HCT116 (cell line): ENCODE results near the gene CCR6. TPM values are rescaled to one million over a fixed set of nuclear protein-coding genes. Genes with fewer than 3 reads are reported as not detected.

Experiments
- ATAC-seq: fragments of 200-7000 bp; cut with Tn5 transposase; 2 replicates; pipeline ENCODE4 v1.9.1; 2020; ENCODE audit warnings: mild to moderate bottlenecking, moderate library complexity
- BruUV-seq: library from RNA; stranded (reverse); fragments of 400-500 nt; replicated peaks from 2 replicates; lab custom pipeline; 2021; lab: Mats Ljungman, UMichigan
- CTCF ChIA-PET: fragments of 300-600 bp; sonication (Branson Sonifier 250); formaldehyde crosslinking; loops from one replicate; lab custom pipeline; 2021; ENCODE audit warnings: antibody characterized with exemption; lab: Charles Lee
- POLR2A ChIA-PET: fragments of 300-600, 350-600 bp; sonication (Branson Sonifier 250); formaldehyde crosslinking; loops from one replicate; lab custom pipeline; 2021; ENCODE audit warnings: antibody characterized with exemption; lab: Charles Lee
- RAD21 ChIA-PET, 2 experiments: fragments of 300-600 bp; sonication (Branson Sonifier 250); formaldehyde crosslinking; loops; one replicate each; lab custom pipeline; 2023; ENCODE audit warnings: low total read pairs in 2 of 2; ENCODE audit not compliant: uncharacterized antibody in 2 of 2, unreplicated experiment in 2 of 2, low non-redundant PET in 1 of 2; lab: Charles Lee
- DNase-seq: peaks from one replicate; pipeline ENCODE4 v3.0.0-alpha.2; 2010; ENCODE audit warnings: low read depth, low spot score
- H2AFZ ChIP-seq: fragments of 200-600 bp; shearing (Covaris generic), sonication (generic); 2 replicates; pipeline ENCODE4 v1.6.1; 2017; ENCODE audit warnings: low read depth, mixed run types, mixed read lengths, antibody characterized with exemption, low read length; ENCODE audit not compliant: poor library complexity, severe bottlenecking
- H3K27ac ChIP-seq: 2 replicates; pipeline ENCODE4 v1.5.1; 2012; ENCODE audit warnings: low read depth, low read length
- H3K27me3 ChIP-seq: fragments of 200-600 bp; sonication (generic); 2 replicates; pipeline ENCODE4 v1.6.1; 2016; ENCODE audit warnings: mixed run types, low read length, mixed read lengths; ENCODE audit not compliant: insufficient read depth
- H3K36me3 ChIP-seq, 2 experiments: fragments of 200-500 bp in 1 of 2; fragments of 200-600 bp in 1 of 2; sonication (Bioruptor generic) in 1 of 2; sonication (generic) in 1 of 2; 2 replicates each; pipeline versions ENCODE4 v1.5.1 to v1.6.1; 2014 to 2016; ENCODE audit warnings: low read length in 2 of 2, inconsistent platforms in 1 of 2, mixed read lengths in 1 of 2, mixed run types in 1 of 2; ENCODE audit not compliant: insufficient read depth in 2 of 2, control insufficient read depth in 1 of 2
- H3K4me1 ChIP-seq, 2 experiments: fragments of 200-600 bp in 1 of 2; sonication (generic) in 1 of 2; 2 replicates each; pipeline versions ENCODE4 v1.5.1 to v1.6.1; 2012 to 2017; ENCODE audit warnings: low read length in 2 of 2, inconsistent platforms in 1 of 2, mild to moderate bottlenecking in 1 of 2, mixed read lengths in 1 of 2, mixed run types in 1 of 2, moderate library complexity in 1 of 2; ENCODE audit not compliant: insufficient read depth in 2 of 2, control insufficient read depth in 1 of 2
- H3K4me2 ChIP-seq: fragments of 200-600 bp; sonication (generic); 2 replicates; pipeline ENCODE4 v1.6.1; 2017; ENCODE audit warnings: mixed run types, low read length, mixed read lengths
- H3K4me3 ChIP-seq, 2 experiments: fragments of 200-600 bp in 1 of 2; sonication (generic) in 1 of 2; replicated peaks in 1 of 2; 2 replicates each; pipeline ENCODE4 v1.5.1; 2011 to 2016; ENCODE audit warnings: low read length in 2 of 2, control low read depth in 1 of 2, low read depth in 1 of 2, mild to moderate bottlenecking in 1 of 2, mixed read lengths in 1 of 2, mixed run types in 1 of 2
- H3K79me2 ChIP-seq: fragments of 200-600 bp; sonication (generic); 2 replicates; pipeline ENCODE4 v1.6.1; 2017; ENCODE audit warnings: mild to moderate bottlenecking, mixed run types, low read length, moderate library complexity, mixed read lengths; ENCODE audit not compliant: insufficient read depth
- H3K9ac ChIP-seq: fragments of 200-600 bp; sonication (generic); 2 replicates; pipeline ENCODE4 v1.6.1; 2016; ENCODE audit warnings: low read length, mixed read lengths
- H3K9me2 ChIP-seq: fragments of 200-600 bp; sonication (generic), shearing (Covaris generic); 2 replicates; pipeline ENCODE4 v1.6.1; 2017; ENCODE audit warnings: mixed run types, mild to moderate bottlenecking, moderate library complexity; ENCODE audit not compliant: insufficient read depth
- H3K9me3 ChIP-seq, 2 experiments: fragments of 200-500 bp in 1 of 2; fragments of 200-600 bp in 1 of 2; sonication (Bioruptor generic) in 1 of 2; sonication (generic) in 1 of 2; 2 replicates each; pipeline ENCODE4 v1.6.1; 2014 to 2017; ENCODE audit warnings: low read length in 2 of 2, mixed read lengths in 2 of 2, inconsistent platforms in 1 of 2, low read depth in 1 of 2, mild to moderate bottlenecking in 1 of 2, mixed run types in 1 of 2, moderate library complexity in 1 of 2; ENCODE audit not compliant: control insufficient read depth in 1 of 2, insufficient read depth in 1 of 2
- H4K20me1 ChIP-seq: fragments of 200-600 bp; sonication (generic), shearing (Covaris generic); 2 replicates; pipeline ENCODE4 v1.6.1; 2017; ENCODE audit warnings: mixed run types, mild to moderate bottlenecking, moderate library complexity; ENCODE audit not compliant: insufficient read depth
- CBX3 ChIP-seq: IDR thresholded peaks from 2 replicates; pipeline ENCODE4 v1.6.1; 2012; ENCODE audit warnings: low read depth
- CEBPB ChIP-seq: IDR thresholded peaks from 2 replicates; pipeline ENCODE4 v1.6.1; 2012; ENCODE audit warnings: low read depth
- EGR1 ChIP-seq: IDR thresholded peaks from 2 replicates; pipeline ENCODE4 v1.6.1; 2012; ENCODE audit warnings: low read depth
- ELF1 ChIP-seq: IDR thresholded peaks from 2 replicates; pipeline ENCODE4 v1.6.1; 2012; ENCODE audit warnings: low read depth, borderline replicate concordance
- EZH2 ChIP-seq: fragments of 200-600 bp; sonication (generic); IDR thresholded peaks from 2 replicates; pipeline ENCODE4 v1.6.1; 2017; ENCODE audit warnings: antibody characterized with exemption, mixed run types
- FOSL1 ChIP-seq: IDR thresholded peaks from 2 replicates; pipeline ENCODE4 v1.6.1; 2012; ENCODE audit warnings: low read depth
- JUND ChIP-seq: IDR thresholded peaks from 2 replicates; pipeline ENCODE4 v1.6.1; 2012
- POLR2A ChIP-seq: IDR thresholded peaks from 2 replicates; pipeline ENCODE4 v1.7.0; 2011; ENCODE audit warnings: borderline replicate concordance; ENCODE audit not compliant: insufficient read depth, insufficient read length; ENCODE audit errors: extremely low read depth
- POLR2AphosphoS5 ChIP-seq: IDR thresholded peaks from 2 replicates; pipeline ENCODE4 v1.6.1; 2011; ENCODE audit warnings: mild to moderate bottlenecking, low read depth, low read length, moderate library complexity
- RAD21 ChIP-seq: IDR thresholded peaks from 2 replicates; pipeline ENCODE4 v1.6.1; 2012; ENCODE audit warnings: low read depth, mild to moderate bottlenecking
- SP1 ChIP-seq: IDR thresholded peaks from 2 replicates; pipeline ENCODE4 v1.6.1; 2012; ENCODE audit warnings: low read depth
- SRF ChIP-seq: IDR thresholded peaks from 2 replicates; pipeline ENCODE4 v1.6.1; 2012; ENCODE audit warnings: low read depth
- YY1 ChIP-seq: IDR thresholded peaks from 2 replicates; pipeline ENCODE4 v1.6.1; 2011; ENCODE audit warnings: low read length, low read depth, moderate library complexity, mild to moderate bottlenecking; ENCODE audit not compliant: insufficient replicate concordance; ENCODE audit errors: extremely low read depth
- ZFX ChIP-seq: fragments of 450-650 bp; IDR thresholded peaks from 2 replicates; pipeline ENCODE4 v1.6.1; 2017
- ZNF274 ChIP-seq: fragments of 200-500 bp; sonication (Bioruptor generic); IDR thresholded peaks from 2 replicates; pipeline ENCODE4 v1.6.1; 2014; ENCODE audit warnings: mild to moderate bottlenecking, low read depth, low read length, inconsistent platforms
- intact Hi-C: fragments of 100-400 bp; cut with micrococcal nuclease; formaldehyde crosslinking; loops from 2 replicates; pipeline ENCODE4 v1.10.0; 2022
- total RNA-seq: library from RNA; stranded (reverse); gene quantifications from one replicate; pipeline ENCODE4 v1.2.1, GENCODE V29; 2021; ENCODE audit not compliant: unreplicated experiment
- TF ChIP-seq, protein P1 (sequence below): IDR thresholded peaks from 2 replicates; pipeline ENCODE4 v1.6.1; 2012; ENCODE audit warnings: low read depth
- TF ChIP-seq, protein P2 (sequence below): IDR thresholded peaks from 2 replicates; pipeline ENCODE4 v1.6.1; 2012
- TF ChIP-seq, protein P3 (sequence below), 3 experiments: fragments of 200-600 bp in 1 of 3; sonication (generic) in 1 of 3; IDR thresholded peaks in 2 of 3; conservative IDR thresholded peaks in 1 of 3; 2 replicates each; pipeline ENCODE4 v1.5.1; 2012 to 2017; ENCODE audit warnings: low read depth in 2 of 3, low read length in 2 of 3, antibody characterized with exemption in 1 of 3, borderline replicate concordance in 1 of 3, control low read depth in 1 of 3, mild to moderate bottlenecking in 1 of 3, mixed read lengths in 1 of 3, mixed run types in 1 of 3, moderate library complexity in 1 of 3; ENCODE audit not compliant: insufficient read depth in 1 of 3
- TF ChIP-seq, protein P4 (sequence below): IDR thresholded peaks from 2 replicates; pipeline ENCODE4 v1.6.1; 2012
- TF ChIP-seq, protein P5 (sequence below): IDR thresholded peaks from 2 replicates; pipeline ENCODE4 v1.6.1; 2011; ENCODE audit warnings: mild to moderate bottlenecking, low read length, moderate library complexity; ENCODE audit not compliant: insufficient replicate concordance; ENCODE audit errors: extremely low read depth

Gene CCR6
- total RNA-seq, 1 experiment from 2014 or later = not detected

DNA sequence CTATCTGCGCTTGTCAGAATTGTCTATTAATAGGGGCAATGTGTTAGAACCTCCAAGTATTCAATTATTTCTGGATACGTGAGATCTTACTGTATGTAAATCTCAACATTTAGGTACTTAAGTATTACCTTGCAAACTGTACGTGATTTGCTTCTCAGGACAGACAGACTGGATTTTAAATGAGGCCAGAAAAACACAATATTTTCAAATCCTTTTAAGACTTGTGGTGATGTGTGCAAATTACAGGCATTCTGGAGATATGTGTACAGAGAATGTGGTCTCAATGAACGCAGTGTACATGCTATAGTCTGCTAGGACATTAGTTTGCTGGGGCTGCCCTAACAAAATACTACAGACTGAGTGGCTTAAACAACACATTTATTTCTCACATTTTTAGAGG is 16.9 kb downstream of the CCR6 start:
- no peaks in the 10 kb centered on the region for H3K79me2 ChIP-seq
- BruUV-seq = no TSS peak
- ChIA-PET RAD21 (no interaction called here), CTCF (interaction anchor here (1.0 to 1.7 kb wide), 2 partner anchors 127 to 141 kb away, joined by 3 to 5 read pairs; partner anchors contain the start of gene CEP43), POLR2A (no interaction called here)
- no peak overlapping the region for H3K4me3 ChIP-seq
- H3K9ac ChIP-seq = no peak overlapping the region
- H2AFZ ChIP-seq = no peak overlapping the region
- no peaks in the 10 kb centered on the region for H3K36me3 ChIP-seq
- no peak overlapping the region for H3K27ac ChIP-seq
- TF ChIP-seq POLR2AphosphoS5 (no peak), CEBPB (no peak), CBX3 (no peak), POLR2A (no peak), FOSL1 (no peak), EZH2 (no peak), ZFX (no peak), ELF1 (no peak), JUND (no peak), EGR1 (no peak), SRF (no peak), RAD21 (no peak), YY1 (no peak), ZNF274 (no peak), SP1 (no peak)
- TF ChIP-seq, protein P1, sequence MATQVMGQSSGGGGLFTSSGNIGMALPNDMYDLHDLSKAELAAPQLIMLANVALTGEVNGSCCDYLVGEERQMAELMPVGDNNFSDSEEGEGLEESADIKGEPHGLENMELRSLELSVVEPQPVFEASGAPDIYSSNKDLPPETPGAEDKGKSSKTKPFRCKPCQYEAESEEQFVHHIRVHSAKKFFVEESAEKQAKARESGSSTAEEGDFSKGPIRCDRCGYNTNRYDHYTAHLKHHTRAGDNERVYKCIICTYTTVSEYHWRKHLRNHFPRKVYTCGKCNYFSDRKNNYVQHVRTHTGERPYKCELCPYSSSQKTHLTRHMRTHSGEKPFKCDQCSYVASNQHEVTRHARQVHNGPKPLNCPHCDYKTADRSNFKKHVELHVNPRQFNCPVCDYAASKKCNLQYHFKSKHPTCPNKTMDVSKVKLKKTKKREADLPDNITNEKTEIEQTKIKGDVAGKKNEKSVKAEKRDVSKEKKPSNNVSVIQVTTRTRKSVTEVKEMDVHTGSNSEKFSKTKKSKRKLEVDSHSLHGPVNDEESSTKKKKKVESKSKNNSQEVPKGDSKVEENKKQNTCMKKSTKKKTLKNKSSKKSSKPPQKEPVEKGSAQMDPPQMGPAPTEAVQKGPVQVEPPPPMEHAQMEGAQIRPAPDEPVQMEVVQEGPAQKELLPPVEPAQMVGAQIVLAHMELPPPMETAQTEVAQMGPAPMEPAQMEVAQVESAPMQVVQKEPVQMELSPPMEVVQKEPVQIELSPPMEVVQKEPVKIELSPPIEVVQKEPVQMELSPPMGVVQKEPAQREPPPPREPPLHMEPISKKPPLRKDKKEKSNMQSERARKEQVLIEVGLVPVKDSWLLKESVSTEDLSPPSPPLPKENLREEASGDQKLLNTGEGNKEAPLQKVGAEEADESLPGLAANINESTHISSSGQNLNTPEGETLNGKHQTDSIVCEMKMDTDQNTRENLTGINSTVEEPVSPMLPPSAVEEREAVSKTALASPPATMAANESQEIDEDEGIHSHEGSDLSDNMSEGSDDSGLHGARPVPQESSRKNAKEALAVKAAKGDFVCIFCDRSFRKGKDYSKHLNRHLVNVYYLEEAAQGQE = no peak
- TF ChIP-seq, protein P2, sequence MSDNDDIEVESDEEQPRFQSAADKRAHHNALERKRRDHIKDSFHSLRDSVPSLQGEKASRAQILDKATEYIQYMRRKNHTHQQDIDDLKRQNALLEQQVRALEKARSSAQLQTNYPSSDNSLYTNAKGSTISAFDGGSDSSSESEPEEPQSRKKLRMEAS = no peak
- TF ChIP-seq, protein P3, sequence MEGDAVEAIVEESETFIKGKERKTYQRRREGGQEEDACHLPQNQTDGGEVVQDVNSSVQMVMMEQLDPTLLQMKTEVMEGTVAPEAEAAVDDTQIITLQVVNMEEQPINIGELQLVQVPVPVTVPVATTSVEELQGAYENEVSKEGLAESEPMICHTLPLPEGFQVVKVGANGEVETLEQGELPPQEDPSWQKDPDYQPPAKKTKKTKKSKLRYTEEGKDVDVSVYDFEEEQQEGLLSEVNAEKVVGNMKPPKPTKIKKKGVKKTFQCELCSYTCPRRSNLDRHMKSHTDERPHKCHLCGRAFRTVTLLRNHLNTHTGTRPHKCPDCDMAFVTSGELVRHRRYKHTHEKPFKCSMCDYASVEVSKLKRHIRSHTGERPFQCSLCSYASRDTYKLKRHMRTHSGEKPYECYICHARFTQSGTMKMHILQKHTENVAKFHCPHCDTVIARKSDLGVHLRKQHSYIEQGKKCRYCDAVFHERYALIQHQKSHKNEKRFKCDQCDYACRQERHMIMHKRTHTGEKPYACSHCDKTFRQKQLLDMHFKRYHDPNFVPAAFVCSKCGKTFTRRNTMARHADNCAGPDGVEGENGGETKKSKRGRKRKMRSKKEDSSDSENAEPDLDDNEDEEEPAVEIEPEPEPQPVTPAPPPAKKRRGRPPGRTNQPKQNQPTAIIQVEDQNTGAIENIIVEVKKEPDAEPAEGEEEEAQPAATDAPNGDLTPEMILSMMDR (IDR thresholded peaks at IDR 0.05 in 2 of 3, conservative IDR thresholded peaks at IDR 0.05 in 1 of 3; ENCODE audit: borderline replicate concordance in 1 of 3, insufficient read depth in 1 of 3, low read depth in 2 of 3, low read length in 2 of 3) = no peak
- TF ChIP-seq, protein P4, sequence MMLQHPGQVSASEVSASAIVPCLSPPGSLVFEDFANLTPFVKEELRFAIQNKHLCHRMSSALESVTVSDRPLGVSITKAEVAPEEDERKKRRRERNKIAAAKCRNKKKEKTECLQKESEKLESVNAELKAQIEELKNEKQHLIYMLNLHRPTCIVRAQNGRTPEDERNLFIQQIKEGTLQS = no peak
- TF ChIP-seq, protein P5, sequence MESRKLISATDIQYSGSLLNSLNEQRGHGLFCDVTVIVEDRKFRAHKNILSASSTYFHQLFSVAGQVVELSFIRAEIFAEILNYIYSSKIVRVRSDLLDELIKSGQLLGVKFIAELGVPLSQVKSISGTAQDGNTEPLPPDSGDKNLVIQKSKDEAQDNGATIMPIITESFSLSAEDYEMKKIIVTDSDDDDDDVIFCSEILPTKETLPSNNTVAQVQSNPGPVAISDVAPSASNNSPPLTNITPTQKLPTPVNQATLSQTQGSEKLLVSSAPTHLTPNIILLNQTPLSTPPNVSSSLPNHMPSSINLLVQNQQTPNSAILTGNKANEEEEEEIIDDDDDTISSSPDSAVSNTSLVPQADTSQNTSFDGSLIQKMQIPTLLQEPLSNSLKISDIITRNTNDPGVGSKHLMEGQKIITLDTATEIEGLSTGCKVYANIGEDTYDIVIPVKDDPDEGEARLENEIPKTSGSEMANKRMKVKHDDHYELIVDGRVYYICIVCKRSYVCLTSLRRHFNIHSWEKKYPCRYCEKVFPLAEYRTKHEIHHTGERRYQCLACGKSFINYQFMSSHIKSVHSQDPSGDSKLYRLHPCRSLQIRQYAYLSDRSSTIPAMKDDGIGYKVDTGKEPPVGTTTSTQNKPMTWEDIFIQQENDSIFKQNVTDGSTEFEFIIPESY = no peak
- TF ChIP-seq, all 23 proteins: peak for 0
- no peak for DNase-seq
- Histone ChIP-seq H3K27me3 (peaks cover 9% of the 10 kb centered on the region; the same call in 1 of the 2 replicates), H3K4me2 (no peak overlapping the region), H4K20me1 (no peaks in the 10 kb centered on the region), H3K4me1 (no peaks in the 10 kb centered on the region), H3K9me3 (no peaks in the 10 kb centered on the region), H3K9me2 (no peaks in the 10 kb centered on the region)
- intact Hi-C loops = no loop called here
- no peak for ATAC-seq
